AML-193 (cell line): ENCODE data around the gene RPTOR.

Experiments used
- DNase-seq, 2 experiments: peaks; one replicate each; lab custom pipeline; 2025; lab: John Stamatoyannopoulos, UW

The RPTOR gene

GRCh38 chr17:80588702-80589383 lies 44.2 kb downstream of the RPTOR start:
- DNase-seq: no peak

GRCh38 chr17:80591788-80592187 lies 47.1 kb downstream of the RPTOR start:
- no peak for DNase-seq

- no peak for DNase-seq
These were observed 47.6 kb downstream of the RPTOR start for GRCh38 chr17:80592243-80592642.

GRCh38 chr17:80593181-80593580 lies 48.5 kb downstream of the RPTOR start:
- no peak for DNase-seq

DNA sequence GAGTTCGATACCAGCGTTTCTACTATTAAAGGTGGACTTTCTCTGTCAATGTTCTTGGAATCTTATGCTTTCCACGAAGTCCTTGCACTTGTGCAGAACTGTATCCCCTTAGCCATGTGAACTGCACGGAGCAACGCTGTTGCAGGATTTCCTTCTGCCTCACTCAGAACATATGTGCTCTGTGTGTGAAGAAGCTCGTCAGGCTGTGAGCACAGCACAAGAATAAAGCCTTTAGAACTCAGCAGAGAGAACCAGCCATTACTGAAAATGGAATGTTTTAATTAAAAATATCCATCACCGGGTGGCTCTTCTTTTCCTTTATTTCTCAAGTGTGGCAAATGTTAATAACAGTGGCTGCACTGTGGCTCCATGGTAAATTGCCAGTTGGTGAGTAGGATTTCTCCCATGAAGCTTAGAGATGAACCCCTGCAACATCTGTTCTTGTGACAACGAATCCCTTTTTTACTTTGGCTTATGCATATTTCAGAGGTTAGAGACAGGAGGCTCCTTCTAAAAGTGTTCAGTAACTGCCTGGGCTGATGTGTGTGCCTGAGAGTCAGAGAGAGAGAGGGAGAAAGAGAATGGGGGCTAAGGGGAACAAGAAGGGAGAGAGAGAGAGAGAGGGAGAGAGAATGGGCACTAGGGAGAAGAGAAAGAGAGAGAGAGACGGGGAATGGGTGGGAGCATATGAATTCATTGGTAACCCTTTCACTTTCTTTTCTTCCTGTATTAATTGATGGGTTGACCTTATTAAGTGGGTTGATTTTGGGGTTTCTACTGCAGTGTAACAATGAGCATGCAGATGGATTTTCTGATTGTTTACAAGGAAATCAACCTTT lies 50.0 kb downstream of the RPTOR start:
- DNase-seq: no peak

- DNase-seq: no peak
These were observed 52.3 kb downstream of the RPTOR start for GRCh38 chr17:80596760-80597608.

GRCh38 chr17:80598813-80599545 lies 54.3 kb downstream of the RPTOR start:
- no peak for DNase-seq

GRCh38 chr17:80599546-80600305 lies 55.1 kb downstream of the RPTOR start:
- no peak for DNase-seq

GRCh38 chr17:80601146-80601545 lies 56.5 kb downstream of the RPTOR start:
- DNase-seq: no peak

- no peak for DNase-seq
These were observed 58.8 kb downstream of the RPTOR start for GRCh38 chr17:80603396-80603795.

- DNase-seq: peak; percentile 84 to 86
These were observed 59.5 kb downstream of the RPTOR start for GRCh38 chr17:80604009-80604669.

DNA sequence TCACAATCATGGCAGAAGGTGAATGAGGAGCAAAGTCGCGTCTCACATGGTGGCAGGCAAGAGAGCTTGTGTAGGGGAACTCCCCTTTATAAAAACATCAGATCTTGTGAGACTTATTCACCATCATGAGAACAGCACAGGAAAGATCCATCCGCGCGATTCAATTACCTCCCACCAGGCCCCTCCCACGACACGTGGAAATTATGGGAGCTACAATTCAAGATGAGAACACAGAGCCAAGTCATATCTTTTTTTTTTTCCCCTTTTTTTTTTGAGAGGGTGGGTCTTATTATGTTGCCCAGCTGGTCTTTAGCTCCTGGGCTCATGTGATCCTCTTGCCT lies 60.0 kb downstream of the RPTOR start:
- no peak for DNase-seq

GRCh38 chr17:80605326-80606066 lies 60.9 kb downstream of the RPTOR start:
- DNase-seq: no peak

- DNase-seq: no peak
These were observed 63.7 kb downstream of the RPTOR start for GRCh38 chr17:80608326-80608725.

- no peak for DNase-seq
These were observed 65.1 kb downstream of the RPTOR start for GRCh38 chr17:80609757-80610156.

DNA sequence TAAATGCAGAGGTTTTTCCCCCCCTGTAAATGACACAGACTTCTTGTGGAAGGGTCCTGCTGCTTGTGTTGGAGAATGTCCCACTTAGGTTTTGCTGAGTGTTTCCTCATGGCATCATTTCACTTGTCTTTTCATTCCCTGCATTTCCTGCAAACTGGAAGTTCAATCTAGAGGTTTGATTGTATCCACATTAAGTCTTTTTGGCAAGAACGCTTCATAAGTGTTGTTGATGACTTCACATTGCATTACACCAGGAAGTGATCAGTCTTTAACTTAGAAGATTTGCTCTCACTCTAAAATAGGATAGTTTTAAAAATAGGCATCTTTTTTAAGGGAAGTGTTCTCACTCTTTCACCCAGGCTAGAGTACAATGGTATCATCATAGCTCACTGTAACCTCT lies 67.2 kb downstream of the RPTOR start:
- no peak for DNase-seq

- no peak for DNase-seq
These were observed 68.5 kb downstream of the RPTOR start for GRCh38 chr17:80612997-80613731.

GRCh38 chr17:80613732-80614071 lies 69.1 kb downstream of the RPTOR start:
- DNase-seq: no peak

- no peak for DNase-seq
These were observed 69.9 kb downstream of the RPTOR start for GRCh38 chr17:80614332-80615047.
